A549 treated with CORT108297 at 1 μM for 4 hours (cell line): ENCODE measurements around the gene IL12A. TPM values are rescaled to one million over a fixed set of nuclear protein-coding genes. Genes with fewer than 3 reads are reported as not detected.

ENCODE experiments used
- total RNA-seq: library from RNA; stranded (reverse); fragments of 200-300 nt; extraction: Qiagen RNA extraction; gene quantifications from 5 replicates; pipeline ENCODE4 v1.2.3, GENCODE V29; 2022

IL12A gene
- total RNA-seq: 0.59 to 1.1 TPM (median 0.90 TPM) in 5 replicates

GRCh38 chr3:159988617-159989271 is at the start of gene IL12A:
TSS of gene IL12A (plus strand) at chr3:159988835.

Other genes with a start within 250 kb of the IL12A start
- 0.60 to 3.2 TPM (median 1.1 TPM) in 5 replicates for gene SCHIP1, start 149.0 kb upstream of the IL12A start, total RNA-seq
- 1.6 to 2.4 TPM (median 1.9 TPM) in 5 replicates for gene C3orf80, start 236.6 kb downstream of the IL12A start, total RNA-seq